Endodermal cell (in vitro differentiated cells): ENCODE measurements around the gene FZD1. TPM values are rescaled to one million over a fixed set of nuclear protein-coding genes. Genes with fewer than 3 reads are reported as not detected.

Experiments used
- DNase-seq: peaks from one replicate; pipeline ENCODE4 v3.0.0-alpha.2; 2017
- H3K27ac ChIP-seq: 2 replicates; pipeline ENCODE4 v1.5.1; 2013; ENCODE audit warnings: mild to moderate bottlenecking, low read depth, low read length, moderate library complexity
- H3K27me3 ChIP-seq: 2 replicates; pipeline ENCODE4 v1.6.1; 2013; ENCODE audit warnings: mild to moderate bottlenecking, low read length, moderate library complexity; ENCODE audit not compliant: insufficient read depth, control insufficient read depth, poor library complexity, severe bottlenecking
- H3K36me3 ChIP-seq: 2 replicates; pipeline ENCODE4 v1.7.0; 2013; ENCODE audit warnings: mild to moderate bottlenecking, low read length, moderate library complexity; ENCODE audit not compliant: control insufficient read depth, insufficient read depth
- H3K4me1 ChIP-seq: one replicate; pipeline ENCODE4 v1.7.0; 2013; ENCODE audit warnings: low read length; ENCODE audit not compliant: control insufficient read depth, insufficient read depth
- H3K4me3 ChIP-seq: 2 replicates; pipeline ENCODE4 v1.5.1; 2013; ENCODE audit warnings: mild to moderate bottlenecking, low read length, moderate library complexity
- H3K9ac ChIP-seq: 2 replicates; pipeline ENCODE4 v1.6.1; 2013; ENCODE audit warnings: mild to moderate bottlenecking, low read length, moderate library complexity; ENCODE audit not compliant: poor library complexity, severe bottlenecking; ENCODE audit errors: extremely low read depth
- H3K9me3 ChIP-seq: 2 replicates; pipeline ENCODE4 v1.6.1; 2013; ENCODE audit warnings: mild to moderate bottlenecking, low read length, moderate library complexity; ENCODE audit not compliant: control insufficient read depth
- H3K27ac Mint-ChIP-seq: 2 replicates; pipeline ENCODE4 v1.8.0; 2020; ENCODE audit warnings: mixed read lengths
- H3K27me3 Mint-ChIP-seq: 2 replicates; pipeline ENCODE4 v1.8.0; 2021; ENCODE audit warnings: mild to moderate bottlenecking, mixed read lengths; ENCODE audit not compliant: insufficient read depth
- H3K36me3 Mint-ChIP-seq: 2 replicates; pipeline ENCODE4 v1.8.0; 2020; ENCODE audit warnings: low read depth, mixed read lengths
- H3K4me1 Mint-ChIP-seq: 2 replicates; pipeline ENCODE4 v1.8.0; 2020; ENCODE audit warnings: mixed read lengths
- H3K4me3 Mint-ChIP-seq: 2 replicates; pipeline ENCODE4 v1.8.0; 2020; ENCODE audit warnings: mild to moderate bottlenecking, moderate library complexity, mixed read lengths
- H3K9me3 Mint-ChIP-seq: 2 replicates; pipeline ENCODE4 v1.8.0; 2020; ENCODE audit warnings: mild to moderate bottlenecking, mixed read lengths
- WGBS, 2 experiments: methylation state at CpG; one replicate each; pipeline versions ENCODE4 v1.1.5 to v1.1.7; 2013; ENCODE audit warnings: missing lambda C conversion rate in 2 of 2, mixed read lengths in 1 of 2; ENCODE audit not compliant: insufficient coverage in 1 of 2, insufficient read length in 1 of 2; 5-methylcytosine and 5-hydroxymethylcytosine counted together
- total RNA-seq, 2 donors: library from RNA; stranded (reverse); fragmentation: NEBNext Ultra II Directional in 1 of 2; extraction: Animal tissue kit (Norgen Biotek cat#: 25700) in 1 of 2; gene quantifications; 2 replicates in 1 of 2; 3 replicates in 1 of 2; pipeline ENCODE4 v1.2.1, GENCODE V29; 2021
- TF ChIP-seq, protein P1 (sequence below): fragments of 200-600 bp; sonication (generic); conservative IDR thresholded peaks from 2 replicates; pipeline ENCODE4 v1.5.0; 2021; ENCODE audit warnings: antibody characterized with exemption, mild to moderate bottlenecking

The FZD1 gene
- total RNA-seq, 2 donors from 2014 or later, result 2.5 to 4.7 TPM

DNA sequence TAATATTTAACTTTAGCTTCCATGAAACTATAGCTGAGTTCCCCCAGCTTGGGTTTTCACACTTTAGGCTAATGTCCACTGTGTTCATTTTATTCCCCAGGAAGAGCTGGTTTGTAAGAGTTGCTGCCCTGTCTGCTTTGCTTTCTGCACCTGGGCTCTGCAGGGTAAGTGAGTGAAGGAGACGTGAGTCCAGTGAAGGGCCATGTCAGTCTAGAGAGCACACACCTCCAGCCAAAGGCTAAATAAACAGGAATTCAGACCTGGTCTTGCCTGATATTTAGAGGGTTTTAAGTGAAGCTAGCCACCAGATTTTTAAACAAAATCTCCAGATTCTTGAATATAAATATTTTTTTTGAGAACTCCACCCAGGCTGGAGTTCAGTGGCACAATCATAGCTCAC is 24.5 kb upstream of the FZD1 start:
- no peaks in the 10 kb centered on the region for H3K27me3 ChIP-seq
- no peaks in the 10 kb centered on the region for H3K36me3 ChIP-seq
- Mint-ChIP-seq H3K4me3 (no peak overlapping the region), H3K9me3 (no peaks in the 10 kb centered on the region), H3K27me3 (no peaks in the 10 kb centered on the region), H3K36me3 (no peaks in the 10 kb centered on the region), H3K27ac (no peak overlapping the region), H3K4me1 (no peaks in the 10 kb centered on the region)
- H3K4me3 ChIP-seq, result no peak overlapping the region
- TF ChIP-seq, protein P1, sequence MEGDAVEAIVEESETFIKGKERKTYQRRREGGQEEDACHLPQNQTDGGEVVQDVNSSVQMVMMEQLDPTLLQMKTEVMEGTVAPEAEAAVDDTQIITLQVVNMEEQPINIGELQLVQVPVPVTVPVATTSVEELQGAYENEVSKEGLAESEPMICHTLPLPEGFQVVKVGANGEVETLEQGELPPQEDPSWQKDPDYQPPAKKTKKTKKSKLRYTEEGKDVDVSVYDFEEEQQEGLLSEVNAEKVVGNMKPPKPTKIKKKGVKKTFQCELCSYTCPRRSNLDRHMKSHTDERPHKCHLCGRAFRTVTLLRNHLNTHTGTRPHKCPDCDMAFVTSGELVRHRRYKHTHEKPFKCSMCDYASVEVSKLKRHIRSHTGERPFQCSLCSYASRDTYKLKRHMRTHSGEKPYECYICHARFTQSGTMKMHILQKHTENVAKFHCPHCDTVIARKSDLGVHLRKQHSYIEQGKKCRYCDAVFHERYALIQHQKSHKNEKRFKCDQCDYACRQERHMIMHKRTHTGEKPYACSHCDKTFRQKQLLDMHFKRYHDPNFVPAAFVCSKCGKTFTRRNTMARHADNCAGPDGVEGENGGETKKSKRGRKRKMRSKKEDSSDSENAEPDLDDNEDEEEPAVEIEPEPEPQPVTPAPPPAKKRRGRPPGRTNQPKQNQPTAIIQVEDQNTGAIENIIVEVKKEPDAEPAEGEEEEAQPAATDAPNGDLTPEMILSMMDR, result no peak
- no peak overlapping the region for H3K27ac ChIP-seq
- no peaks in the 10 kb centered on the region for H3K9me3 ChIP-seq
- no peak for DNase-seq
- H3K9ac ChIP-seq, result no peak overlapping the region
- no peaks in the 10 kb centered on the region for H3K4me1 ChIP-seq
- 96% methylated on average over 1 of the region's 1 CpG; no CpG with 5 or more reads in 1 of the 2 experiments for WGBS, 2 experiments

DNA sequence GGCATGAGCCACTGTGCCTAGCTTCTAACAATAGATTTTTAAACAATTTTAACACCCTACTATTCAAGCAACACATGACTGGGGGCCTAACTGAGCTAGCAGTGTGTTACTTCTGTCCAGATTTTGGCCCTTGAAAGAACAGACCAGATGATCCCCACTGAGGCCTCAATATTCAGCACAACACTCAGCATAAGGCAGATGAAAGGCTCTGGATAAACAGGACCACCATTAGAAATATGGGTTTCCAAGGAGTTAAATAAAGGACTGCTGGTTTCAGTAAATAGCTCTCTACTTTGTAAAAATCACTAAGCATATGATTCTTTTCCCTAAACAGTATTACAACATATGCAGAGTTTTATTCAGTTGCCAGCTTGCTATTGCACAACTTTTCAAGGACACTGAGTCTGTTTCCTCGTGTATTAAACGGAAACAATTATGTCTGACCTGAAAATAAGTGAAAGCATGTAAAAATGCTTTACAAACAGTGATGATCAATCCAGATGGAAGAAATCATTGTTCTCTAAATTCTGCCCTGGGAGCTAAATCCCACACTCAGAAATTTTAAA is 23.8 kb upstream of the FZD1 start:
- H3K4me3 ChIP-seq, result no peak overlapping the region
- DNase-seq, result no peak
- no peaks in the 10 kb centered on the region for H3K36me3 Mint-ChIP-seq
- H3K4me1 ChIP-seq, result no peaks in the 10 kb centered on the region
- H3K27ac Mint-ChIP-seq, result no peak overlapping the region
- 98 to 100% methylated on average over 2 of the region's 2 CpGs for WGBS, 2 experiments
- no peaks in the 10 kb centered on the region for H3K36me3 ChIP-seq
- H3K9ac ChIP-seq, result no peak overlapping the region
- no peak overlapping the region for H3K4me3 Mint-ChIP-seq
- no peaks in the 10 kb centered on the region for H3K27me3 ChIP-seq
- no peaks in the 10 kb centered on the region for H3K9me3 Mint-ChIP-seq
- H3K27me3 Mint-ChIP-seq, result no peaks in the 10 kb centered on the region
- no peak overlapping the region for H3K27ac ChIP-seq
- H3K9me3 ChIP-seq, result no peaks in the 10 kb centered on the region
- H3K4me1 Mint-ChIP-seq, result no peaks in the 10 kb centered on the region
- TF ChIP-seq, protein P1, result no peak

DNA sequence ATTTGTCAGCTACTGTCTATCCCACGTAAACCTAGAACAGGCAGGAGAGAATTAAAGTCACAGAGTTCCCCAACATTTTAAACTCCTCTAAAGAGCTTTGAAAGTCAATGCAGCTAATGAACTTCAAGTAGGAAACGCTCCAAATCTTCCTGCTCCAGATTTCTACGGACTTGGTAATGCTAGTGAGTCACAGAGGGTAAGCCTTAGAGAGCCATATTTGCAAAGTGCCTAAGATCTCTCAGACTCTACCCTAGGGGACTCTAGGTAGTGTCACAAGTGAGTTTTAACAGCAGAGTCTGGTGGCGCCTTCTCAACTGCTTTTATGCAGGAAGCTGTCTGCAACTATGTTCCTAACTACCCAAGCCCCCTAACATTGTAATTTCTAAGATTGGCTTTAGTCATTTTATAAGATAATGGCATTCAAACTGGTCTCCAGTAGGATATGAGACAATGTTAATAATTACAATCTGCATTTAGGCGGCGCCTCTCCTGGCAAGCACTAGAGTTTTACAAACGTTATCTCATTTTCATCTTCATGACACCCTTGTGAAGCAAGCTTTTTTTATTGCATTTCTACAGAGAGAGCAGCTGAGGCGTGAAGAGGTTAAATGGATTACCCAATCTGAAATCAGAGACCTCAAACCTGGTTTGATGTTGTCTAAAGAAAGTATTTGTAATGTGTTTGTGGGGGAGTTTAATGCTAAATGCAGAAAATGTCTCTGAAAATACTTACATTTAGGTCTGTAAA is 22.0 kb upstream of the FZD1 start:
- TF ChIP-seq, protein P1, result no peak
- WGBS, 2 experiments, result 93 to 95% methylated on average over 7 to 8 of the region's 8 CpGs
- H3K27ac ChIP-seq, result no peak overlapping the region

More for the DNA sequence above, 22.0 kb upstream of the FZD1 start:
- Histone ChIP-seq H3K9ac (no peak overlapping the region), H3K9me3 (no peaks in the 10 kb centered on the region), H3K27me3 (no peaks in the 10 kb centered on the region), H3K4me3 (no peak overlapping the region), H3K4me1 (no peaks in the 10 kb centered on the region), H3K36me3 (no peaks in the 10 kb centered on the region)
- Mint-ChIP-seq H3K27ac (no peak overlapping the region), H3K27me3 (no peaks in the 10 kb centered on the region), H3K4me3 (no peak overlapping the region), H3K9me3 (no peaks in the 10 kb centered on the region), H3K4me1 (no peaks in the 10 kb centered on the region), H3K36me3 (no peaks in the 10 kb centered on the region)
- no peak for DNase-seq
